HEK293 (cell line): ENCODE data around the gene HS3ST6.

Experiments used
- CTCF ChIA-PET: fragments of 350-600 bp; formaldehyde crosslinking; extraction: SDS; loops from one replicate; lab custom pipeline; 2021; ENCODE audit warnings: antibody characterized with exemption; lab: Yijun Ruan, JAX
- POLR2A ChIA-PET: fragments of 300-600 bp; formaldehyde crosslinking; extraction: SDS; loops from one replicate; lab custom pipeline; 2020; ENCODE audit warnings: antibody characterized with exemption, inconsistent platforms; lab: Yijun Ruan, JAX
- H3K27ac ChIP-seq: fragments of 200-500 bp; sonication (Bioruptor generic); 2 replicates; pipeline ENCODE4 v1.5.1; 2014; ENCODE audit warnings: low read depth, low read length, control low read depth, inconsistent platforms; ENCODE audit errors: extremely low read depth
- H3K36me3 ChIP-seq, 2 experiments: fragments of 200-500 bp in 1 of 2; sonication (Bioruptor generic) in 1 of 2; 1 replicate in 1 of 2; 2 replicates in 1 of 2; pipeline ENCODE4 v1.5.1; 2014 to 2017; ENCODE audit warnings: inconsistent platforms in 2 of 2, low read length in 2 of 2; ENCODE audit not compliant: control insufficient read depth in 2 of 2, insufficient read depth in 1 of 2
- H3K4me1 ChIP-seq: fragments of 200-500 bp; sonication (Bioruptor generic); 2 replicates; pipeline ENCODE4 v1.5.1; 2014; ENCODE audit warnings: mild to moderate bottlenecking, low read length, inconsistent platforms; ENCODE audit not compliant: control insufficient read depth, insufficient read depth
- H3K4me3 ChIP-seq: 2 replicates; pipeline ENCODE4 v1.5.1; 2011; ENCODE audit warnings: low read depth, mild to moderate bottlenecking, control low read depth, low read length, moderate library complexity
- H3K9me3 ChIP-seq: fragments of 200-500 bp; sonication (Bioruptor generic); 2 replicates; pipeline ENCODE4 v1.5.1; 2014; ENCODE audit warnings: low read depth, low read length, inconsistent platforms; ENCODE audit not compliant: control insufficient read depth, insufficient read depth
- CTCF ChIP-seq: fragments of 450-650 bp; formaldehyde crosslinking; IDR thresholded peaks from 2 replicates; pipeline ENCODE4 v1.5.1; 2016; ENCODE audit warnings: missing biosample characterization, missing genetic modification characterization
- EGR2 ChIP-seq: fragments of 450-650 bp; formaldehyde crosslinking; IDR thresholded peaks from 2 replicates; pipeline ENCODE4 v1.5.1; 2016; ENCODE audit warnings: low read depth, missing biosample characterization, missing genetic modification characterization
- KLF1 ChIP-seq: fragments of 450-650 bp; formaldehyde crosslinking; IDR thresholded peaks from 2 replicates; pipeline ENCODE4 v1.5.1; 2016; ENCODE audit warnings: missing biosample characterization, missing genetic modification characterization
- KLF9 ChIP-seq: fragments of 450-650 bp; formaldehyde crosslinking; IDR thresholded peaks from 2 replicates; pipeline ENCODE4 v1.5.1; 2016; ENCODE audit warnings: missing biosample characterization, missing genetic modification characterization, low read depth
- SCRT2 ChIP-seq: fragments of 450-650 bp; formaldehyde crosslinking; IDR thresholded peaks from 2 replicates; pipeline ENCODE4 v1.5.1; 2016; ENCODE audit warnings: missing biosample characterization, missing genetic modification characterization
- SP7 ChIP-seq: fragments of 450-650 bp; formaldehyde crosslinking; IDR thresholded peaks from 2 replicates; pipeline ENCODE4 v1.5.1; 2016; ENCODE audit warnings: missing biosample characterization, missing genetic modification characterization
- ZBTB17 ChIP-seq: fragments of 450-650 bp; formaldehyde crosslinking; IDR thresholded peaks from 2 replicates; pipeline ENCODE4 v1.5.1; 2016; ENCODE audit warnings: missing biosample characterization, missing genetic modification characterization
- ZFHX2 ChIP-seq: fragments of 450-650 bp; formaldehyde crosslinking; conservative IDR thresholded peaks from 2 replicates; pipeline ENCODE4 v1.5.1; 2016; ENCODE audit warnings: missing biosample characterization, missing genetic modification characterization
- ZFP3 ChIP-seq: fragments of 450-650 bp; formaldehyde crosslinking; IDR thresholded peaks from 2 replicates; pipeline ENCODE4 v1.5.1; 2016; ENCODE audit warnings: low read depth, missing biosample characterization, missing genetic modification characterization
- ZNF157 ChIP-seq: fragments of 450-650 bp; formaldehyde crosslinking; IDR thresholded peaks from 2 replicates; pipeline ENCODE4 v1.5.1; 2016; ENCODE audit warnings: missing biosample characterization, missing genetic modification characterization
- ZNF19 ChIP-seq: fragments of 450-650 bp; formaldehyde crosslinking; IDR thresholded peaks from 2 replicates; pipeline ENCODE4; 2016; ENCODE audit warnings: missing biosample characterization, missing genetic modification characterization, low read depth
- ZNF292 ChIP-seq: fragments of 450-650 bp; formaldehyde crosslinking; IDR thresholded peaks from 2 replicates; pipeline ENCODE4 v1.5.1; 2016; ENCODE audit warnings: low read depth, missing biosample characterization, missing genetic modification characterization, borderline replicate concordance
- ZNF311 ChIP-seq: fragments of 450-650 bp; formaldehyde crosslinking; IDR thresholded peaks from 2 replicates; pipeline ENCODE4 v1.5.1; 2017; ENCODE audit warnings: missing biosample characterization, missing genetic modification characterization, borderline replicate concordance
- ZNF394 ChIP-seq: fragments of 450-650 bp; formaldehyde crosslinking; IDR thresholded peaks from 2 replicates; pipeline ENCODE4 v1.5.1; 2016; ENCODE audit warnings: missing biosample characterization, missing genetic modification characterization, mild to moderate bottlenecking, moderate library complexity, borderline replicate concordance
- ZNF449 ChIP-seq: fragments of 450-650 bp; formaldehyde crosslinking; IDR thresholded peaks from 2 replicates; pipeline ENCODE4 v1.5.1; 2017; ENCODE audit warnings: missing biosample characterization, mild to moderate bottlenecking, missing genetic modification characterization, moderate library complexity
- ZNF488 ChIP-seq: fragments of 450-650 bp; formaldehyde crosslinking; IDR thresholded peaks from 2 replicates; pipeline ENCODE4 v1.5.1; 2016; ENCODE audit warnings: missing biosample characterization, missing genetic modification characterization
- ZNF645 ChIP-seq: fragments of 450-650 bp; formaldehyde crosslinking; IDR thresholded peaks from 2 replicates; pipeline ENCODE4; 2016; ENCODE audit warnings: missing biosample characterization, missing genetic modification characterization
- ZNF670 ChIP-seq: fragments of 450-650 bp; formaldehyde crosslinking; IDR thresholded peaks from 2 replicates; pipeline ENCODE4 v1.5.1; 2016; ENCODE audit warnings: missing biosample characterization, missing genetic modification characterization, low read depth
- ZNF701 ChIP-seq: fragments of 450-650 bp; formaldehyde crosslinking; IDR thresholded peaks from 2 replicates; pipeline ENCODE4 v1.5.1; 2016; ENCODE audit warnings: missing biosample characterization, missing genetic modification characterization
- ZSCAN30 ChIP-seq: fragments of 450-650 bp; IDR thresholded peaks from 2 replicates; pipeline ENCODE4 v1.5.1; 2018; ENCODE audit warnings: missing biosample characterization, mild to moderate bottlenecking, missing genetic modification characterization, moderate library complexity

The HS3ST6 gene

GRCh38 chr16:1909561-1910231 lies 8.5 kb downstream of the HS3ST6 start:
- ChIA-PET POLR2A (interaction anchor here (0.5 to 1.8 kb wide), 3 partner anchors 14 to 246 kb away, joined by 3 read pairs; partner anchors contain the start of gene TRAF7), CTCF (interaction anchor here (1.2 to 1.3 kb wide), 2 partner anchors 19 to 46 kb away, joined by 4 to 6 read pairs; no protein-coding TSS in a partner anchor)
- no peak overlapping the region for H3K4me3 ChIP-seq
- H3K4me1 ChIP-seq = no peaks in the 10 kb centered on the region
- TF ChIP-seq SP7 (tag by site-specific recombination) = no peak
- no peak for TF ChIP-seq CTCF (tag by site-specific recombination)
- TF ChIP-seq ZFHX2 (tag by site-specific recombination) = peak; percentile 53
- TF ChIP-seq ZNF292 (tag by site-specific recombination) = no peak
- TF ChIP-seq KLF1 = peak; percentile 96
- no peak for TF ChIP-seq ZNF19 (tag by site-specific recombination)
- TF ChIP-seq ZNF394 = no peak
- TF ChIP-seq EGR2 = peak; percentile 44; the same call in 1 of the 2 replicates
- TF ChIP-seq ZFP3 = no peak
- TF ChIP-seq ZBTB17 (tag by site-specific recombination) = 0 out of 2 replicates have a peak, but pooled peaks have one; percentile 17
- TF ChIP-seq KLF9 (tag by site-specific recombination) = peak; percentile 39; the same call in 1 of the 2 replicates
- TF ChIP-seq ZNF488 (tag by site-specific recombination) = no peak
- no peaks in the 10 kb centered on the region for H3K36me3 ChIP-seq
- H3K9me3 ChIP-seq = no peaks in the 10 kb centered on the region
- H3K27ac ChIP-seq = no peak overlapping the region

- no peak overlapping the region for H3K27ac ChIP-seq
- ChIA-PET POLR2A (interaction anchor here (0.5 to 1.8 kb wide), 3 partner anchors 15 to 56 kb away, joined by 3 to 4 read pairs (median 3); partner anchors contain the start of gene RPS2), CTCF (interaction anchor here (0.6 to 1.8 kb wide), 4 partner anchors 14 to 99 kb away, joined by 3 to 6 read pairs (median 5); no protein-coding TSS in a partner anchor)
- no peak overlapping the region for H3K4me3 ChIP-seq
- no peak for TF ChIP-seq ZNF19 (tag by site-specific recombination)
- TF ChIP-seq CTCF (tag by site-specific recombination) = no peak
- no peak for TF ChIP-seq ZNF311
- no peak for TF ChIP-seq ZNF157 (tag by site-specific recombination)
- no peak for TF ChIP-seq ZNF670
- TF ChIP-seq ZNF701 (tag by site-specific recombination) = no peak
- TF ChIP-seq ZNF645 (tag by site-specific recombination) = no peak
- no peak for TF ChIP-seq ZSCAN30 (tag by site-specific recombination)
- TF ChIP-seq SCRT2 (tag by site-specific recombination) = no peak
- TF ChIP-seq ZNF449 = no peak
- no peaks in the 10 kb centered on the region for H3K4me1 ChIP-seq
- H3K9me3 ChIP-seq = no peaks in the 10 kb centered on the region
- H3K36me3 ChIP-seq = no peaks in the 10 kb centered on the region
These were observed 9.2 kb downstream of the HS3ST6 start for GRCh38 chr16:1908983-1909382.
